Mesenchymal stem cell (in vitro differentiated cells and primary cell): ENCODE data around the gene IGSF11.
"Not testable (repeated sequence)": the region's sequence is repeated elsewhere in the genome, so short reads cannot be mapped to it uniquely, and the experiment has no call there.

Source experiments
- DNase-seq: peaks from one replicate; pipeline ENCODE4 v3.0.0-alpha.2; 2013
- H2AFZ ChIP-seq: one replicate; pipeline ENCODE4 v1.6.1; 2013; ENCODE audit warnings: low read depth, mild to moderate bottlenecking, control low read depth, inconsistent platforms, low read length, moderate library complexity
- H2AK5ac ChIP-seq: 2 replicates; pipeline ENCODE4 v1.6.1; 2013; ENCODE audit warnings: low read length, moderate library complexity, mild to moderate bottlenecking, inconsistent platforms; ENCODE audit not compliant: severe bottlenecking
- H2BK120ac ChIP-seq: one replicate; pipeline ENCODE4 v1.6.1; 2013; ENCODE audit warnings: low read depth, mild to moderate bottlenecking, inconsistent platforms, low read length, moderate library complexity
- H2BK12ac ChIP-seq, 2 experiments: one replicate each; pipeline ENCODE4 v1.6.1; 2013; ENCODE audit warnings: inconsistent platforms in 2 of 2, low read length in 2 of 2, mild to moderate bottlenecking in 2 of 2, moderate library complexity in 2 of 2, control low read depth in 1 of 2
- H2BK15ac ChIP-seq: one replicate; pipeline ENCODE4 v1.6.1; 2013; ENCODE audit warnings: mild to moderate bottlenecking, low read depth, inconsistent platforms; ENCODE audit not compliant: poor library complexity, severe bottlenecking
- H2BK5ac ChIP-seq: 2 replicates; pipeline ENCODE4 v1.6.1; 2013; ENCODE audit warnings: low read depth, mild to moderate bottlenecking, low read length, control low read depth, inconsistent platforms; ENCODE audit not compliant: poor library complexity, severe bottlenecking
- H3K14ac ChIP-seq, 2 experiments: one replicate each; pipeline ENCODE4 v1.6.1; 2013; ENCODE audit warnings: inconsistent platforms in 2 of 2, low read length in 2 of 2, control low read depth in 1 of 2, mild to moderate bottlenecking in 1 of 2, moderate library complexity in 1 of 2
- H3K18ac ChIP-seq, 2 experiments: one replicate each; pipeline ENCODE4 v1.6.1; 2013; ENCODE audit warnings: inconsistent platforms in 2 of 2, low read length in 2 of 2, control low read depth in 1 of 2, low read depth in 1 of 2, mild to moderate bottlenecking in 1 of 2
- H3K23ac ChIP-seq, 2 experiments: one replicate each; pipeline ENCODE4 v1.6.1; 2013; ENCODE audit warnings: inconsistent platforms in 2 of 2, low read length in 2 of 2, mild to moderate bottlenecking in 2 of 2, moderate library complexity in 2 of 2, control low read depth in 1 of 2
- H3K27ac ChIP-seq: 2 replicates; pipeline ENCODE4 v1.5.1; 2013; ENCODE audit warnings: mild to moderate bottlenecking, moderate library complexity, low read length, control low read depth, inconsistent platforms; ENCODE audit not compliant: poor library complexity, severe bottlenecking
- H3K27me3 ChIP-seq, 2 experiments: 2 replicates each; pipeline versions ENCODE4 v1.6.1 to v1.7.0; 2013; ENCODE audit warnings: low read length in 2 of 2, mild to moderate bottlenecking in 2 of 2, moderate library complexity in 2 of 2, control low read depth in 1 of 2, inconsistent platforms in 1 of 2; ENCODE audit not compliant: control insufficient read depth in 1 of 2, insufficient read depth in 1 of 2
- H3K36me3 ChIP-seq, 2 experiments: 2 replicates each; pipeline versions ENCODE4 v1.6.1 to v1.7.0; 2013; ENCODE audit warnings: low read length in 2 of 2, control low read depth in 1 of 2, inconsistent platforms in 1 of 2, low read depth in 1 of 2, mild to moderate bottlenecking in 1 of 2; ENCODE audit not compliant: insufficient read depth in 2 of 2, control insufficient read depth in 1 of 2
- H3K4ac ChIP-seq, 2 experiments: one replicate each; pipeline ENCODE4 v1.6.1; 2013; ENCODE audit warnings: inconsistent platforms in 2 of 2, low read length in 2 of 2, mild to moderate bottlenecking in 2 of 2, moderate library complexity in 2 of 2, control low read depth in 1 of 2, low read depth in 1 of 2
- H3K4me1 ChIP-seq: 2 replicates; pipeline ENCODE4 v1.6.1; 2013; ENCODE audit warnings: low read depth, low read length, control low read depth; ENCODE audit not compliant: control insufficient read depth, insufficient read depth
- H3K4me2 ChIP-seq: 2 replicates; pipeline ENCODE4 v1.6.1; 2013; ENCODE audit warnings: low read length, mild to moderate bottlenecking, inconsistent platforms; ENCODE audit not compliant: poor library complexity, severe bottlenecking
- H3K4me3 ChIP-seq, 2 experiments: 2 replicates each; pipeline versions ENCODE4 v1.5.1 to v1.7.0; 2013; ENCODE audit warnings: low read length in 2 of 2, mild to moderate bottlenecking in 2 of 2, control low read depth in 1 of 2, low read depth in 1 of 2; ENCODE audit not compliant: insufficient read depth in 1 of 2
- H3K79me1 ChIP-seq: replicated peaks from 2 replicates; pipeline ENCODE4 v1.6.1; 2013; ENCODE audit warnings: mild to moderate bottlenecking, control low read depth, low read length, inconsistent platforms; ENCODE audit not compliant: poor library complexity, severe bottlenecking
- H3K9ac ChIP-seq: 2 replicates; pipeline ENCODE4 v1.7.0; 2013; ENCODE audit warnings: mild to moderate bottlenecking, low read length, moderate library complexity
- H3K9me3 ChIP-seq: 2 replicates; pipeline ENCODE4 v1.7.0; 2013; ENCODE audit warnings: mild to moderate bottlenecking, low read length; ENCODE audit not compliant: control insufficient read depth
- H4K8ac ChIP-seq: one replicate; pipeline ENCODE4 v1.6.1; 2013; ENCODE audit warnings: inconsistent platforms, mild to moderate bottlenecking, low read length, moderate library complexity
- H4K91ac ChIP-seq: one replicate; pipeline ENCODE4 v1.6.1; 2013; ENCODE audit warnings: mild to moderate bottlenecking, low read length, inconsistent platforms
- WGBS: methylation state at CpG from one replicate; pipeline ENCODE4 v1.1.7; 2013; ENCODE audit warnings: mixed read lengths; 5-methylcytosine and 5-hydroxymethylcytosine counted together

The IGSF11 gene

DNA sequence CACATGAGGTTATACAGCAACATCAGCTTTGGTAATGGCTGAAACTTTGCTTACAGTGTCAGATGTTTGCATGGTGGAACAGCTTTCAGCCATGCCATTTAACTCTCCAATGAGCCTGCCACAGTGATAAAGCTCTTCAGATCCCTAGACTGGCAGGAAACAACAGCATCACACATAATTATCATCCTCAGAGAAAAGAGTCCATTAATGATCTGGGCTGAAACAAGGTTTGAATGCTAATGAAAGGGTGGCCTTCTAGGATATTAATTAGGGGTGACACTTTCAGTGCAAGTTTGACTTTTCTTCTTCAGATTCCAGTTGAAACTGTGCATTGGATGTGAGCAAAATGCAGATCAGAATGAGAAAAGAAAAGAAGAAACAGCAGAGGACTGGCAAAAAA, 166.6 kb downstream of the IGSF11 start:
- no peak overlapping the region for H2BK15ac ChIP-seq
- H3K27ac ChIP-seq, result no peak overlapping the region
- H3K4me1 ChIP-seq, result no peaks in the 10 kb centered on the region
- H2AK5ac ChIP-seq, result no peak overlapping the region
- H4K8ac ChIP-seq, result no peak overlapping the region
- DNase-seq, result no peak
- no peak overlapping the region for H3K14ac ChIP-seq
- H4K91ac ChIP-seq, result no peak overlapping the region
- H3K4me2 ChIP-seq, result no peak overlapping the region
- no peak overlapping the region for H2BK5ac ChIP-seq
- no peak overlapping the region for H3K9ac ChIP-seq
- H3K18ac ChIP-seq, result no peak overlapping the region
- no peak overlapping the region for H2BK12ac ChIP-seq
- no peaks in the 10 kb centered on the region for H3K36me3 ChIP-seq
- no peaks in the 10 kb centered on the region for H3K79me1 ChIP-seq
- no peak overlapping the region for H2BK120ac ChIP-seq
- H3K27me3 ChIP-seq, result no peaks in the 10 kb centered on the region
- H3K23ac ChIP-seq, result no peak overlapping the region
- no peak overlapping the region for H2AFZ ChIP-seq
- no peak overlapping the region for H3K4ac ChIP-seq
- no peaks in the 10 kb centered on the region for H3K9me3 ChIP-seq
- H3K4me3 ChIP-seq, result no peak overlapping the region

DNA sequence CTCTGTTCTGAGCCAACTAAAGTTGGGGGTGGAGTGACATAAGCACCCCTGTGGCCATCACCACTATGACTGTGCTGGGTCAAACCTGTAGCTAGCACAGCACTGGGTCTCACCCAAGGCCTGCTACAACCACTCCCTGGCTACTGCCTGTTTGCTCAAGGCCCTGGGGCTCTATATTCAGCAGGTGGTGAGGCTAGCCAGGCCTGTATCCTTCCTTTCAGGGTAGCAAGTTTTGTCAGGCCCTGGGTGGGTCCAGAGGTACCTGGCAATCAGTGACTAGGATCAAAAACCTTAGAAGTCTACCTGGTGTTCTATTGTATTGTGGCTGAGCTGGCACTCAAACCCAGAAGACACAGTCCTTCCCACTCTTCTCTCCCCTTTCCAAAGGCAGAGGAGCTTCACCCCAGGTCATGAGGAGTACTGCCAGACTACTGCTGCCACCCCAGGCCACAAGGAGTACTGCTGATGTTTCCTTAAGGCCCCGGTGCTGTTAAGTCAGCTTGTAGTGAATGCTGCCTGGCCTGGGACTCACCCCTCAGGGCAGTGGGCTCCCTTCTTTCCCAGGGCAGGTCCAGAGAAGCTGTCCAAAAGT, 170.8 kb downstream of the IGSF11 start:
- Histone ChIP-seq H3K23ac (no peak overlapping the region), H2BK5ac (no peak overlapping the region), H2BK12ac (no peak overlapping the region), H4K91ac (no peak overlapping the region), H4K8ac (no peak overlapping the region), H3K4ac (no peak overlapping the region), H2AFZ (no peak overlapping the region), H2BK120ac (no peak overlapping the region), H3K9me3 (no peaks in the 10 kb centered on the region), H3K9ac (no peak overlapping the region), H2BK15ac (no peak overlapping the region), H3K4me1 (no peaks in the 10 kb centered on the region), H3K27me3 (no peaks in the 10 kb centered on the region), H3K79me1 (no peaks in the 10 kb centered on the region), H3K18ac (no peak overlapping the region), H3K36me3 (no peaks in the 10 kb centered on the region), H2AK5ac (no peak overlapping the region), H3K27ac (no peak overlapping the region), H3K4me3 (no peak overlapping the region), H3K14ac (no peak overlapping the region), H3K4me2 (no peak overlapping the region)
- WGBS, result 86% methylated on average over 1 of the region's 1 CpG
- DNase-seq, result no peak

DNA sequence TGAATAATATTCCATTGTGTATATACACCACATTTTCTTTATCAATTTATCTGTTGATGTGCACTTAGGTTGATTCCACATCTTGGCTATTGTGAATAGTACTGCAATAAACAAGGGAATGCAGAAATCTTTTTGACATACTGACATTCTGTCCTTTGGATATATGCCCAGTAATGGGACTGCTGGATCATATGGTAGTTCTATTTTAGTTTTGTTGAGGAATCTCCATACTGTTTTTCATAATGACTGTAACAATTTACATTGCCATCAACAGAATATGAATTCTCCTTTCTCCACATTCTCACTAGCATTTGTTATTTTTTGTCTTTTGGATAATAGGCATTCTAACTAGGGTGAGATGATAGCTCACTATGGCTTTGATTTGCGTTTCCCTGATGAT, 174.7 kb downstream of the IGSF11 start:
- 67% methylated on average over 1 of the region's 1 CpG for WGBS
- Histone ChIP-seq H3K9ac (no peak overlapping the region), H3K4me2 (no peak overlapping the region), H3K4me1 (no peaks in the 10 kb centered on the region), H2AFZ (no peak overlapping the region), H2BK120ac (no peak overlapping the region), H3K36me3 (no peaks in the 10 kb centered on the region), H3K4ac (no peak overlapping the region), H2AK5ac (no peak overlapping the region), H3K27ac (no peak overlapping the region), H3K14ac (no peak overlapping the region), H4K91ac (no peak overlapping the region), H3K9me3 (peaks cover 12% of the 10 kb centered on the region), H2BK5ac (no peak overlapping the region), H3K79me1 (no peaks in the 10 kb centered on the region), H3K4me3 (no peak overlapping the region), H4K8ac (no peak overlapping the region), H3K23ac (no peak overlapping the region), H2BK12ac (no peak overlapping the region), H3K18ac (no peak overlapping the region), H3K27me3 (no peaks in the 10 kb centered on the region), H2BK15ac (no peak overlapping the region)
- no peak for DNase-seq

DNA sequence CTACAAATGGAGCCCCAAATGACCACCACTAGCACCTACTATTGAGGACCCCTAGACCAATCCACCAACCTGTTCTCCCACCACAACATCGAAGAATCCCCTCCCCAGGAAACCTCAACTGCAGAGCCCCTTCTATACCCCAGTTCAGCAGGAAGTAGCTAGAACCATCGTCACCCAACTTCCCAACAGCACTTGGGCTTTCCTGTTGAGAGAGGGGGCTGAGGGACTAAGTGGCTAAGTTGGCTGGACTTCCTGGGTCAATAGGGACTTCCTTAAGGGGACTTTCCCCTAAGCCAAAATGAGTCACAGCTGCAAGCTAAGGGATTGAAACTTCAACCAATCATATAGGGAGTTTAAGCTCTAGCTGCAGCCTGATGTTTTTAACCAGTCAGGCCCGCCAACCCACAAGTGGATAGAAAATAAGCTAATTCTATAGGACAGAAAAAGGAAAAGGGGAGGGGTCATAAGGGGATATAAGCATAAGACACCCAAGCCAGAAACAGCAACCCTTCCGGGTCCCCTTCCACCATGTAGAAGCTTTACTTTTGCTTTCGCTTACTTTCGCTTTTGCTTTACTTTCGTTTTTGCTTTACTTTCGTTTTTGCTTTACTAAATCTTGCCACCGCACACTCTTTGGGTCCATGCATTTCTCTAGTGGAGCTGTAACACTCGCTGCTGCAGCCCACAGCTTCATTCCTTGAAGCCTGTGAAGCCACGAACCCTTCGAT, 183.0 kb downstream of the IGSF11 start:
- H3K9me3 ChIP-seq, DNase-seq: not testable (repeated sequence)

More for the DNA sequence above, 183.0 kb downstream of the IGSF11 start:
- H2BK5ac ChIP-seq, H3K4ac ChIP-seq, H4K91ac ChIP-seq, H3K79me1 ChIP-seq, H2AFZ ChIP-seq, H3K27ac ChIP-seq, H2BK12ac ChIP-seq, H3K23ac ChIP-seq, H3K27me3 ChIP-seq, H3K14ac ChIP-seq, H3K4me2 ChIP-seq, H2BK15ac ChIP-seq, H3K9ac ChIP-seq, H4K8ac ChIP-seq, H2AK5ac ChIP-seq, H3K4me1 ChIP-seq, H3K36me3 ChIP-seq, H3K18ac ChIP-seq, H2BK120ac ChIP-seq: not testable (repeated sequence)
- WGBS, result 91% methylated on average over 10 of the region's 12 CpGs
- peak overlapping the region in 1 of 2 experiments; percentile 28 for H3K4me3 ChIP-seq
